DND-41 (cell line): Measurements from ENCODE around the gene MAP1LC3B.
"Not testable (repeated sequence)": the region's sequence is repeated elsewhere in the genome, so short reads cannot be mapped to it uniquely, and the experiment has no call there.

Source experiments
- ATAC-seq: fragments of 200-7000 bp; cut with Tn5 transposase; 3 replicates; pipeline ENCODE4 v1.9.1; 2021; ENCODE audit warnings: low read depth; ENCODE audit not compliant: insufficient read depth
- DNase-seq: peaks from one replicate; pipeline ENCODE4 v3.0.0-alpha.2; 2020
- H2AFZ ChIP-seq: 2 replicates; pipeline ENCODE4 v1.6.0; 2012; ENCODE audit warnings: low read depth, low read length
- H3K27ac ChIP-seq: 2 replicates; pipeline ENCODE4 v1.5.1; 2012; ENCODE audit warnings: low read length, inconsistent platforms
- H3K27me3 ChIP-seq: fragments of 200-600 bp; sonication (generic); 2 replicates; pipeline ENCODE4 v1.6.0; 2012; ENCODE audit warnings: low read length, mild to moderate bottlenecking, inconsistent platforms; ENCODE audit not compliant: insufficient read depth, poor library complexity
- H3K36me3 ChIP-seq: 2 replicates; pipeline ENCODE4 v1.5.1; 2012; ENCODE audit warnings: low read length, inconsistent platforms; ENCODE audit not compliant: insufficient read depth
- H3K4me1 ChIP-seq: 2 replicates; pipeline ENCODE4 v1.5.1; 2012; ENCODE audit warnings: mild to moderate bottlenecking, low read length; ENCODE audit not compliant: insufficient read depth
- H3K4me2 ChIP-seq: 2 replicates; pipeline ENCODE4 v1.6.0; 2012; ENCODE audit warnings: mild to moderate bottlenecking, moderate library complexity, low read length, inconsistent platforms; ENCODE audit not compliant: insufficient read depth
- H3K4me3 ChIP-seq, 2 experiments: fragments of 200-600 bp in 1 of 2; shearing (Covaris generic) in 1 of 2; 2 replicates each; pipeline ENCODE4 v1.5.1; 2012 to 2016; ENCODE audit warnings: inconsistent platforms in 2 of 2, low read length in 2 of 2, mild to moderate bottlenecking in 2 of 2, low read depth in 1 of 2, moderate library complexity in 1 of 2
- H3K79me2 ChIP-seq: 2 replicates; pipeline ENCODE4 v1.6.0; 2012; ENCODE audit warnings: low read length, inconsistent platforms; ENCODE audit not compliant: insufficient read depth
- H3K9ac ChIP-seq: 2 replicates; pipeline ENCODE4 v1.6.0; 2012; ENCODE audit warnings: low read depth, mild to moderate bottlenecking, inconsistent platforms, low read length, moderate library complexity
- H3K9me3 ChIP-seq: 2 replicates; pipeline ENCODE4 v1.5.1; 2012; ENCODE audit warnings: low read length, moderate library complexity, mild to moderate bottlenecking, inconsistent platforms; ENCODE audit not compliant: insufficient read depth, severe bottlenecking
- H4K20me1 ChIP-seq: 2 replicates; pipeline ENCODE4 v1.6.0; 2012; ENCODE audit warnings: low read length; ENCODE audit not compliant: insufficient read depth
- CTCF ChIP-seq: IDR thresholded peaks from 2 replicates; pipeline ENCODE4 v1.5.1; 2012; ENCODE audit warnings: borderline replicate concordance, low read length, moderate library complexity, mild to moderate bottlenecking; ENCODE audit not compliant: poor library complexity, severe bottlenecking; ENCODE audit errors: extremely low read depth
- EZH2 ChIP-seq: IDR thresholded peaks from 3 replicates; pipeline ENCODE4 v1.6.1; 2012; ENCODE audit warnings: borderline replicate concordance, low read depth, mild to moderate bottlenecking, moderate library complexity, low read length, inconsistent platforms; ENCODE audit not compliant: severe bottlenecking

Gene MAP1LC3B

GRCh38 chr16:87382023-87382785 is 9.9 kb upstream of the MAP1LC3B start:
- Histone ChIP-seq H3K79me2 (peaks cover 83% of the 10 kb centered on the region), H3K4me1 (peaks cover 44% of the 10 kb centered on the region), H2AFZ (no peak overlapping the region), H3K4me3 (peak overlapping the region; percentile 54 to 77; a peak in 3 of 4 replicates), H3K27me3 (no peaks in the 10 kb centered on the region), H4K20me1 (peaks cover 33% of the 10 kb centered on the region; the same call in 1 of the 2 replicates), H3K4me2 (peak overlapping the region; percentile 93), H3K27ac (peak overlapping the region; percentile 65), H3K9me3 (no peaks in the 10 kb centered on the region), H3K36me3 (peaks cover 8% of the 10 kb centered on the region), H3K9ac (peak overlapping the region; percentile 78)
- TF ChIP-seq EZH2 (no peak), CTCF (no peak)
- DNase-seq: no peak
- no peak for ATAC-seq

GRCh38 chr16:87383505-87384161 is 8.5 kb upstream of the MAP1LC3B start, which contains the start of gene FBXO31:
TSS of gene FBXO31 (minus strand) at chr16:87383776. CDS start at chr16:87383744, 32 bp downstream.
- Histone ChIP-seq H3K9me3 (no peaks in the 10 kb centered on the region), H3K79me2 (peaks cover 73% of the 10 kb centered on the region), H3K4me2 (peak within 1 kb of the TSS; percentile 93), H4K20me1 (peaks cover 30% of the 10 kb centered on the region; the same call in 1 of the 2 replicates), H2AFZ (peak within 1 kb of the TSS; percentile 78), H3K36me3 (peaks cover 6% of the 10 kb centered on the region), H3K4me3 (peak within 1 kb of the TSS; percentile 54 to 77), H3K9ac (peak within 1 kb of the TSS; percentile 78), H3K27ac (peak within 1 kb of the TSS; percentile 84), H3K4me1 (peaks cover 59% of the 10 kb centered on the region), H3K27me3 (no peaks in the 10 kb centered on the region)
- TF ChIP-seq EZH2 (no peak), CTCF (no peak)
- ATAC-seq (peak; percentile 64), DNase-seq (peak; percentile 91)

- TF ChIP-seq EZH2: no peak
- no peak for TF ChIP-seq CTCF
- Histone ChIP-seq H3K9me3 (no peaks in the 10 kb centered on the region), H3K4me2 (peak overlapping the region; percentile 93), H3K4me1 (peaks cover 65% of the 10 kb centered on the region), H3K27ac (peak overlapping the region; percentile 84), H3K4me3 (peak overlapping the region; percentile 54 to 77), H2AFZ (peak overlapping the region; percentile 77), H3K79me2 (peaks cover 70% of the 10 kb centered on the region), H3K9ac (peak overlapping the region; percentile 78), H4K20me1 (peaks cover 25% of the 10 kb centered on the region; the same call in 1 of the 2 replicates), H3K36me3 (peaks cover 2% of the 10 kb centered on the region), H3K27me3 (no peaks in the 10 kb centered on the region)
- peak; percentile 33 for ATAC-seq
- DNase-seq: no peak
Observed at GRCh38 chr16:87384162-87384874, 7.8 kb upstream of the MAP1LC3B start.

GRCh38 chr16:87384875-87385167 is 7.3 kb upstream of the MAP1LC3B start:
- DNase-seq, H3K9me3 ChIP-seq, H3K27me3 ChIP-seq, ATAC-seq, H3K36me3 ChIP-seq: not testable (repeated sequence)
- Histone ChIP-seq H2AFZ (peak overlapping the region; percentile 77), H3K4me2 (peak overlapping the region; percentile 93), H3K4me3 (peak overlapping the region; percentile 54 to 77; a peak in 3 of 4 replicates), H3K79me2 (peaks cover 68% of the 10 kb centered on the region), H3K27ac (peak overlapping the region; percentile 84), H3K9ac (peak overlapping the region; percentile 78), H3K4me1 (peaks cover 69% of the 10 kb centered on the region), H4K20me1 (peaks cover 25% of the 10 kb centered on the region; the same call in 1 of the 2 replicates)
